HepG2 (cell line): ENCODE results near the gene ZNF74. TPM values are rescaled to one million over a fixed set of nuclear protein-coding genes. Genes with fewer than 3 reads are reported as not detected.

Experiments
- AGO1 ChIP-seq: fragments of 200-400 bp; formaldehyde crosslinking; IDR thresholded peaks from 2 replicates; pipeline ENCODE4 v1.6.1; 2017; ENCODE audit warnings: mild to moderate bottlenecking, low read depth, low read length, moderate library complexity; ENCODE audit not compliant: poor library complexity, severe bottlenecking
- DR1 ChIP-seq: sonication (generic); formaldehyde crosslinking; IDR thresholded peaks from 2 replicates; pipeline ENCODE4 v1.8.0; 2021; ENCODE audit warnings: mild to moderate bottlenecking, missing genetic modification reagents, inconsistent platforms
- HNRNPUL1 ChIP-seq: fragments of 200-400 bp; formaldehyde crosslinking; IDR thresholded peaks from 2 replicates; pipeline ENCODE4 v1.6.1; 2017; ENCODE audit warnings: low read depth, mild to moderate bottlenecking, low read length, moderate library complexity
- IKZF1 ChIP-seq: fragments of 450-650 bp; IDR thresholded peaks from 2 replicates; pipeline ENCODE4 v1.7.1; 2016
- KLF12 ChIP-seq: sonication (generic); formaldehyde crosslinking; IDR thresholded peaks from 2 replicates; pipeline ENCODE4 v1.4.0; 2020; ENCODE audit warnings: missing genetic modification reagents, borderline replicate concordance
- MAZ ChIP-seq, 2 experiments: sonication (generic) in 1 of 2; formaldehyde crosslinking in 1 of 2; IDR thresholded peaks; 2 replicates each; pipeline versions ENCODE4 v1.5.0 to v1.6.1; 2012 to 2020; ENCODE audit warnings: low read depth in 2 of 2, mild to moderate bottlenecking in 2 of 2, borderline replicate concordance in 1 of 2, improper control_type of control experiment in 1 of 2, low read length in 1 of 2, missing genetic modification reagents in 1 of 2, moderate library complexity in 1 of 2
- MTA1 ChIP-seq: sonication (generic); formaldehyde crosslinking; IDR thresholded peaks from 2 replicates; pipeline ENCODE4 v1.4.0; 2020; ENCODE audit warnings: missing genetic modification reagents, mild to moderate bottlenecking, borderline replicate concordance
- MTA3 ChIP-seq: sonication (generic); formaldehyde crosslinking; IDR thresholded peaks from 2 replicates; pipeline ENCODE4 v1.4.0; 2020; ENCODE audit warnings: missing genetic modification reagents
- PHF21A ChIP-seq: sonication (generic); formaldehyde crosslinking; IDR thresholded peaks from 2 replicates; pipeline ENCODE4 v1.5.0; 2020; ENCODE audit warnings: mild to moderate bottlenecking, missing genetic modification reagents
- REXO4 ChIP-seq: sonication (generic); formaldehyde crosslinking; IDR thresholded peaks from 2 replicates; pipeline ENCODE4 v1.8.0; 2022; ENCODE audit warnings: missing genetic modification reagents, mild to moderate bottlenecking, borderline replicate concordance
- SNAPC4 ChIP-seq: sonication (generic); formaldehyde crosslinking; IDR thresholded peaks from 2 replicates; pipeline ENCODE4 v1.4.0; 2020; ENCODE audit warnings: mild to moderate bottlenecking, missing genetic modification reagents
- SRSF4 ChIP-seq: fragments of 200-400 bp; formaldehyde crosslinking; IDR thresholded peaks from one replicate; pipeline ENCODE4 v1.6.1; 2018; ENCODE audit warnings: mild to moderate bottlenecking, low read depth, low read length, moderate library complexity; ENCODE audit not compliant: poor library complexity, severe bottlenecking
- SRSF9 ChIP-seq: fragments of 200-400 bp; formaldehyde crosslinking; IDR thresholded peaks from 2 replicates; pipeline ENCODE4 v1.6.1; 2018; ENCODE audit warnings: borderline replicate concordance, mild to moderate bottlenecking, low read depth, low read length; ENCODE audit not compliant: insufficient read depth, poor library complexity, severe bottlenecking
- TCF7L2 ChIP-seq: IDR thresholded peaks from 2 replicates; pipeline ENCODE4 v1.6.1; 2011; ENCODE audit warnings: mild to moderate bottlenecking, low read depth, low read length, moderate library complexity
- THYN1 ChIP-seq: sonication (generic); formaldehyde crosslinking; IDR thresholded peaks from 2 replicates; pipeline ENCODE4 v1.8.1; 2023; ENCODE audit warnings: low read depth, mild to moderate bottlenecking, moderate library complexity, missing genetic modification reagents, borderline replicate concordance
- ZC3H13 ChIP-seq: sonication (generic); formaldehyde crosslinking; IDR thresholded peaks from 2 replicates; pipeline ENCODE4 v1.8.1; 2023; ENCODE audit warnings: mild to moderate bottlenecking, missing genetic modification reagents, moderate library complexity
- ZNF207 ChIP-seq: fragments of 450-650 bp; IDR thresholded peaks from 2 replicates; pipeline ENCODE4 v1.6.1; 2016; ENCODE audit warnings: antibody characterized with exemption, borderline replicate concordance
- ZNF253 ChIP-seq: sonication (generic); formaldehyde crosslinking; IDR thresholded peaks from 2 replicates; pipeline ENCODE4 v1.8.0; 2022; ENCODE audit warnings: mild to moderate bottlenecking, missing genetic modification reagents, borderline replicate concordance
- ZNF557 ChIP-seq: sonication (generic); formaldehyde crosslinking; IDR thresholded peaks from 2 replicates; pipeline ENCODE4 v1.4.0; 2020; ENCODE audit warnings: missing genetic modification reagents
- ZNF572 ChIP-seq: sonication (generic); formaldehyde crosslinking; IDR thresholded peaks from 2 replicates; pipeline ENCODE4 v1.5.1; 2020; ENCODE audit warnings: mild to moderate bottlenecking, missing genetic modification reagents
- ZNF816 ChIP-seq: sonication (generic); formaldehyde crosslinking; IDR thresholded peaks from 2 replicates; pipeline ENCODE4 v1.8.0; 2022; ENCODE audit warnings: missing genetic modification reagents, mild to moderate bottlenecking, borderline replicate concordance
- polyA plus RNA-seq, 8 experiments: library from polyadenylated mRNA; depleted of rRNA in 3 of 8; stranded (reverse) in 7 of 8; unstranded in 1 of 8; fragments of >200 nt; fragmentation: Illumina TruSeq in 4 of 8; extraction: Trizol in 4 of 8; gene quantifications; 2 replicates each; pipeline versions ENCODE4 v1.2.1 to v1.2.3, GENCODE V29; 2011 to 2016; ENCODE audit warnings: low read depth in 4 of 8, missing spikeins in 1 of 8, mixed read lengths in 1 of 8; ENCODE audit not compliant: insufficient read depth in 1 of 8
- total RNA-seq, 5 experiments: library from RNA; depleted of rRNA; stranded (reverse); fragments of >200 nt; fragmentation: Illumina TruSeq; extraction: Trizol; gene quantifications; 2 replicates each; pipeline ENCODE4 v1.2.3, GENCODE V29; 2016; ENCODE audit warnings: low read depth in 1 of 5
- TF ChIP-seq, protein P1 (sequence below): sonication (generic); formaldehyde crosslinking; conservative IDR thresholded peaks from 2 replicates; pipeline ENCODE4 v1.4.0; 2020; ENCODE audit warnings: missing genetic modification reagents

The ZNF74 gene
- total and polyA plus RNA-seq, 2 of the 13 experiments (the other 11 are each of a cell fraction or from before 2014, with no cell fraction given), result 6.3 to 9.1 TPM

- TF ChIP-seq DR1 (no peak), MTA3 (CRISPR knock-in tag) (no peak), HNRNPUL1 (no peak), PHF21A (CRISPR knock-in tag) (no peak), ZNF572 (CRISPR knock-in tag) (no peak), AGO1 (no peak), ZNF253 (CRISPR knock-in tag) (no peak), KLF12 (no peak), REXO4 (CRISPR knock-in tag) (no peak), ZC3H13 (CRISPR knock-in tag) (no peak), MTA1 (CRISPR knock-in tag) (0 out of 2 replicates have a peak, but pooled peaks have one; percentile 35), ZNF207 (no peak), SRSF9 (no peak), SRSF4 (no peak), MAZ (IDR thresholded peaks at IDR 0.05; ENCODE audit: borderline replicate concordance, low read depth, low read length) (no peak), MAZ (CRISPR knock-in tag; IDR thresholded peaks at IDR 0.05; ENCODE audit: low read depth) (peak; percentile 64; the same call in 1 of the 2 replicates), ZNF816 (CRISPR knock-in tag) (no peak), TCF7L2 (no peak), SNAPC4 (CRISPR knock-in tag) (0 out of 2 replicates have a peak, but pooled peaks have one; percentile 56), ZNF557 (no peak), IKZF1 (no peak), THYN1 (CRISPR knock-in tag) (no peak)
- TF ChIP-seq, protein P1, sequence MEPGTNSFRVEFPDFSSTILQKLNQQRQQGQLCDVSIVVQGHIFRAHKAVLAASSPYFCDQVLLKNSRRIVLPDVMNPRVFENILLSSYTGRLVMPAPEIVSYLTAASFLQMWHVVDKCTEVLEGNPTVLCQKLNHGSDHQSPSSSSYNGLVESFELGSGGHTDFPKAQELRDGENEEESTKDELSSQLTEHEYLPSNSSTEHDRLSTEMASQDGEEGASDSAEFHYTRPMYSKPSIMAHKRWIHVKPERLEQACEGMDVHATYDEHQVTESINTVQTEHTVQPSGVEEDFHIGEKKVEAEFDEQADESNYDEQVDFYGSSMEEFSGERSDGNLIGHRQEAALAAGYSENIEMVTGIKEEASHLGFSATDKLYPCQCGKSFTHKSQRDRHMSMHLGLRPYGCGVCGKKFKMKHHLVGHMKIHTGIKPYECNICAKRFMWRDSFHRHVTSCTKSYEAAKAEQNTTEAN (CRISPR knock-in tag), result no peak
These were observed 24.3 kb downstream of the ZNF74 start (continued) for GRCh38 chr22:20418211-20418788.
